Fibroblast of skin of abdomen (primary cell): ENCODE measurements around the gene RAP1GAP2.

ENCODE experiments used
- DNase-seq: peaks from one replicate; pipeline ENCODE4 v3.0.0-alpha.2; 2013

Gene RAP1GAP2

GRCh38 chr17:2911755-2912111, 115.5 kb downstream of the RAP1GAP2 start:
- no peak for DNase-seq

- DNase-seq: no peak
These were observed 116.5 kb downstream of the RAP1GAP2 start for GRCh38 chr17:2912754-2913153.

GRCh38 chr17:2916461-2916860, 120.2 kb downstream of the RAP1GAP2 start:
- DNase-seq: no peak

- DNase-seq: no peak
These were observed 125.2 kb downstream of the RAP1GAP2 start for GRCh38 chr17:2921443-2921842.

GRCh38 chr17:2924211-2924610, 128.0 kb downstream of the RAP1GAP2 start:
- peak; percentile 23 for DNase-seq

- DNase-seq: no peak
These were observed 128.8 kb downstream of the RAP1GAP2 start for GRCh38 chr17:2925011-2925410.

GRCh38 chr17:2926019-2926650, 129.9 kb downstream of the RAP1GAP2 start:
- no peak for DNase-seq

GRCh38 chr17:2928294-2928890, 132.2 kb downstream of the RAP1GAP2 start:
- DNase-seq: no peak

GRCh38 chr17:2929881-2930533, 133.8 kb downstream of the RAP1GAP2 start:
- DNase-seq: peak; percentile 6

- no peak for DNase-seq
These were observed 135.6 kb downstream of the RAP1GAP2 start for GRCh38 chr17:2931876-2932275.

- DNase-seq: no peak
These were observed 136.7 kb downstream of the RAP1GAP2 start for GRCh38 chr17:2932946-2933345.

GRCh38 chr17:2933606-2934005, 137.4 kb downstream of the RAP1GAP2 start:
- DNase-seq: no peak

- no peak for DNase-seq
These were observed 139.4 kb downstream of the RAP1GAP2 start for GRCh38 chr17:2935632-2936031.

- no peak for DNase-seq
These were observed 140.1 kb downstream of the RAP1GAP2 start for GRCh38 chr17:2936351-2936750.

GRCh38 chr17:2936771-2937321, 140.6 kb downstream of the RAP1GAP2 start:
- DNase-seq: no peak

GRCh38 chr17:2937331-2938003, 141.2 kb downstream of the RAP1GAP2 start:
- DNase-seq: no peak

GRCh38 chr17:2939714-2940351, 143.6 kb downstream of the RAP1GAP2 start:
- DNase-seq: no peak

GRCh38 chr17:2940352-2940751, 144.1 kb downstream of the RAP1GAP2 start:
- no peak for DNase-seq

- no peak for DNase-seq
These were observed 147.7 kb downstream of the RAP1GAP2 start for GRCh38 chr17:2943981-2944380.

GRCh38 chr17:2945299-2945698, 149.1 kb downstream of the RAP1GAP2 start:
- DNase-seq: no peak

GRCh38 chr17:2946144-2946543, 149.9 kb downstream of the RAP1GAP2 start:
- no peak for DNase-seq

- DNase-seq: no peak
These were observed 151.3 kb downstream of the RAP1GAP2 start for GRCh38 chr17:2947588-2947950.

- DNase-seq: no peak
These were observed 151.8 kb downstream of the RAP1GAP2 start for GRCh38 chr17:2947996-2948550.
